Middle frontal gyrus (tissue), 1 donor: ENCODE results near the gene SPEM3.
"Not testable (repeated sequence)": the region's sequence is repeated elsewhere in the genome, so short reads cannot be mapped to it uniquely, and the experiment has no call there.

ENCODE experiments used
- DNase-seq: peaks from one replicate; pipeline ENCODE4 v3.0.0-alpha.2; 2015; ENCODE audit warnings: low spot score; ENCODE audit errors: extremely low spot score

The SPEM3 gene

GRCh38 chr17:7471729-7472128, 43.1 kb downstream of the SPEM3 start:
- no peak for DNase-seq

GRCh38 chr17:7474767-7475166, 46.1 kb downstream of the SPEM3 start:
- DNase-seq, result not testable (repeated sequence)

- no peak for DNase-seq
Observed at GRCh38 chr17:7475764-7476422, 47.2 kb downstream of the SPEM3 start.

DNA sequence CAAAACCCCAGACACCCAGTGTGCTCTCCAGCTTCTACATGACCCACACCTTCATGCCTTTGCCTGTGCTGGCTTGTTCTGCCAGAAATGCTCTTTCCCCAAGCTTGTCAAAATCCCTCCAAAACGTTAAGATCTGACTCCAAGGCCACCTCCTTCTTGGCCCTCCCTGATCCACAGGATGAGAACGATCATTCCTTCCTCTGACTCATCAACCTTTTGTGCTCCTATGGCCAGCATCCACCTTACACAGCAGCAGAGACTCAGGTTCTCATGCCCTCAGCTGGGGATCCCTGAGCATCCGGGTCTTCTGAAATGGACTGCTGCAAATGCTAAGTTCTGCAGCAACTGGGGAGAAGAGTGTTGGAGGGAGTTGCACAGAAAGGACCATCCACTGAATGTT, 47.8 kb downstream of the SPEM3 start:
- DNase-seq, result no peak

DNA sequence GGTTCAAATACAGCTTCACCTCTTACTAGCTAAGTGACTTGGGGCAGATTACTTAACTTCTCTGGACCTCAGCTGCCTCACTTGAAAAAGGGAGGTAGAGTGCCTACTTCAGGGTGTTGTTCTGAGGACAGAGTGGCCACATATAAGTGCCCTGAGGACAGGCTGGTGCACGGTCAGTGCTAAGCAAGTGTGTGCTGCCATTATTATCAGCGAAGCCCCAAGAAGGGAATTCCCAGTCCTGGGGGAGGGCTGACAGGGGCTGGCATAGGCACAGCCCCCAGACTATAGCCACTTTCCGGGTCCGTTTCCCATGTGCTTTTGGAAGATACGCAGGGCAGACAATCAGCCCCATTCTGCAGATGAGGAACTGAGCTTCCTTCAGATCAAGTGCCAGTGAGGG, 48.3 kb downstream of the SPEM3 start:
- DNase-seq, result no peak

DNA sequence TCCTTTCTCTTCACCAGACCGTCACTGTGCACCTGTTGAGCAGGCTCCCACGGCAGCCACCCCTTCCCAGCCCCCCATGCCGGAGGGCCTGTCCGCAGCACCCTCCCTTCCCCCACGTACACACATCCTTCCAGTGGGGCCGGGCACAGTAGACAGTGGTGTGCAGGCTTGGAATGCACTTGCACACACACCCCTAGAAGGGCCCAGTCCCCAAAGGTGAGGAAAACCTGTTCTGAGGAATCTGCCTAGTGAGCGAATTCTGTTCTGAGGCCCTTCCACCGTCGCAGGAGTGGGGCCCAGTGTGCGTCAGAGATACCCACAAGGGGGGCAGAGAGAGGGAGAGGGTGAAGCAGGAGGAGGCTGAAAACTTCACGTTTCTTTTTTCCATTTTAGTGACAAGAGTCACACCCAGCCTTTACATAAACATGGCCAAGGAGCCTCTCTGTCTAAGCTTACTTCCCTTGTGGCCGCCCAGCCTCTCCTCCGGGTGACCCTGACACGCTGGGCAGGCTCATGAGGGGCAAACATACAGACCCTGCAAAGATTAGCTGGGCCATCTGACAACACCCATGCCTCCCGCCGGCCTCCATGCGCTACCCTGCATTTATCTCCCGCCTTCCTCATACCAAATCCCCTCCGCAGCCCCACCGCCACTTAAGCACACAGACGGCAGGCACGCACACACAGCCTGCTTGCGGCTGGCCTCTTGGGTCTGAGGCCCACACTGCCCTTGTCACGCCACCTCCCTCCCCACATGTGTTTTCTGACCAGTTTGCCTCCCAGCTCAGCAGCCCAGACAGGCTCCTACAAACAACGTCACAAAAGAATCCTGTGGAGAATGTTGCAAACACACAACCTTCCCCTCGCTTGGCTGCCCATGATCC, 49.0 kb downstream of the SPEM3 start:
- no peak for DNase-seq

DNA sequence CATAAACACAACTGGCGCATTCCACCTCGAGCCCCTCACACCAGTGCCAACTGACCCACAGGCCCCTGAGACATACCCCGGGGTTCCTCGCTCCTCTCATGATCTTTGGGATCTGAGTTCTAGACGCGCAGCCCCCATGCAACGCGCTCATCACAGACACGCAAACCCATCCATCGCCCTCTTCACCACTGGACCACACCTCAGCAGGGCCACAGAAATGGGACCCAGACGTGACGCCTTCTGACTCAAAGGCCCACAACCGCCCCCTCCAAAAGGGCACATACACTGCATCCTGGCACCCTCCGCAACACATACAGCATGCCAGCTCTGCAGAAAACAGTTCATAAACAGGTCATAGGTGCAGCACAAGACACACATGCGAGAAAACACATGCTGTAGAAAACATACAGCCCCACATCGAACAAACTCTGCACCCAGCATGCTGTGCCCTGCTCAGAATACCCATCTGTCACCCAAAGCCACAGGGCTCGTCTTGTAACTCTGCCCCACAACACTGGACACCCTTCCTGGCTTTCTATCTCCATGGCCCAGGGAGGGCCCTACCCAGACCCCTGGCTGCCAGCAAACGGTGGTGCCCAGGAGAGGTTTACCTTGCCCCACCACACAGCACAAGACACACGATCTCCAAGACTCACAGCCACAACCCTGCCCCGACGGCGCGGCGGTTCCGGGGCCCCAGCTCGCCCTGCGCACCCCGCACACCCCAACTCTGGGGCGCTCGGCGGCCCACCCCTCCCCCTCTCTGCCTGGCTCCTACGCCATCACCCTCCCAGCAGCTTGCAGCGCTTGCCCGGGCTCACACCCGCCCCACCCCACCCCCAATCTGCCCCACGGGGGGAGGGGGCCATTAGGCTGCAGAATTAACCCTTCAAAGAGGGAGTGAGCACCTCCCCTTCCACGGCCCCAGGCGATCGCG, 49.9 kb downstream of the SPEM3 start:
- no peak for DNase-seq

- no peak for DNase-seq
Observed at GRCh38 chr17:7479213-7480088, 50.8 kb downstream of the SPEM3 start, which contains the start of gene ZBTB4. Gene ZBTB4, minus strand, starts transcription at chr17:7479631. Its CDS starts 12,830 bp downstream, at chr17:7466801.

DNA sequence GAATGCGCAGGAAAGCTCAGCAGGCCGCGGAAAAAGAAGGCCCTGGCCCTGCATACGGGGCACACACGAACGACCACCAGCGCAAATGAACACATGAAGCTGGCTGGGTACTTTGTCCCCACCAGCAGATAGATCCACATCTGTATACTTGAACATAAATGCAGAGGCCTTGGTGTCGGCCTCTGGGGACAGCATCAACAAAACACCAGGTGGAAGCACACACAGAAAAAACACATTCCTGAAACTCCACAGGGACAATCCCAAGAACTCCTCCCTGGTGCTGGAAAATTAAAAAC, 51.4 kb downstream of the SPEM3 start:
- no peak for DNase-seq

DNA sequence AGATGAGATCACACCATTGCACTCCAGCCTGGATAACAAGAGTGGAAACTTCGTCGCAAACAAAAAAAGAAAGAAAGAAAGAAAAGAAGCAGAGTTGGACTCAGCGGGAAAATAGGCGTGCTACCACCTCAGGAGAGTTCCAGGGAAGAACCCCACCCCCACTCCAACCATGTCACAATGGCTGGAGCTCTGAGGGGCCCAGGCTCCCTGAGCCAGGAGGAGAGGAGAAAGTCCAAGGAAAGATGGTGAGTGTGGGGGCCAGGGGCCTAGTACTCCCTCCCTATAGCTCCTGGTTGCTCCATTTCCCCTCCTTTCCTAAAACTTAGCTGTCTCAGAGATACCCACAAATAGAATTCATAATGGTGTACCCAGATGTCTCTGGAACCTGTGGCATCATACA, 52.6 kb downstream of the SPEM3 start, which contains the start of gene SLC35G6:
Gene SLC35G6, plus strand, starts transcription at position 172 of the 400 bp plus-strand sequence. Its CDS starts 71 bp downstream, at position 243.
- DNase-seq, result not testable (repeated sequence)

GRCh38 chr17:7481842-7482741, 53.4 kb downstream of the SPEM3 start:
- DNase-seq, result not testable (repeated sequence)
